Osteoblast (primary cell): ENCODE results near the gene GJD3. TPM values are rescaled to one million over a fixed set of nuclear protein-coding genes. Genes with fewer than 3 reads are reported as not detected.
A peak's percentile ranks its signal among the peaks of the same experiment; 100 is the strongest.
"Not testable (repeated sequence)": the region's sequence is repeated elsewhere in the genome, so short reads cannot be mapped to it uniquely, and the experiment has no call there.

Experiments used
- DNase-seq: peaks from one replicate; pipeline ENCODE4 v3.0.0; 2011; ENCODE audit warnings: low spot score, mixed read lengths; ENCODE audit not compliant: insufficient read length; ENCODE audit errors: missing footprints
- H2AFZ ChIP-seq: 2 replicates; pipeline ENCODE4 v1.6.0; 2011; ENCODE audit warnings: mild to moderate bottlenecking, low read length
- H3K27ac ChIP-seq: 2 replicates; pipeline ENCODE4 v1.5.1; 2011; ENCODE audit warnings: mild to moderate bottlenecking, low read depth, low read length, moderate library complexity
- H3K27me3 ChIP-seq: 2 replicates; pipeline ENCODE4 v1.6.0; 2012; ENCODE audit warnings: mild to moderate bottlenecking, control low read depth, inconsistent platforms, low read length, moderate library complexity; ENCODE audit not compliant: insufficient read depth
- H3K36me3 ChIP-seq: 2 replicates; pipeline ENCODE4 v1.5.1; 2011; ENCODE audit warnings: mild to moderate bottlenecking, low read length, control low read depth, moderate library complexity; ENCODE audit not compliant: insufficient read depth
- H3K4me1 ChIP-seq: 2 replicates; pipeline ENCODE4 v1.5.1; 2011; ENCODE audit warnings: mild to moderate bottlenecking, low read length, control low read depth, moderate library complexity; ENCODE audit not compliant: insufficient read depth
- H3K4me2 ChIP-seq: 2 replicates; pipeline ENCODE4 v1.6.0; 2011; ENCODE audit warnings: mild to moderate bottlenecking, low read length; ENCODE audit not compliant: insufficient read depth
- H3K4me3 ChIP-seq: fragments of 200-600 bp; sonication (generic); 3 replicates; pipeline ENCODE4 v1.5.1; 2012; ENCODE audit warnings: mild to moderate bottlenecking, low read length, inconsistent platforms; ENCODE audit not compliant: insufficient read depth
- H3K79me2 ChIP-seq: 2 replicates; pipeline ENCODE4 v1.6.0; 2012; ENCODE audit warnings: mild to moderate bottlenecking, low read length, control low read depth, inconsistent platforms; ENCODE audit not compliant: insufficient read depth
- H3K9me3 ChIP-seq: 2 replicates; pipeline ENCODE4 v1.5.1; 2011; ENCODE audit warnings: low read depth, low read length, control low read depth
- H4K20me1 ChIP-seq: 2 replicates; pipeline ENCODE4 v1.6.0; 2012; ENCODE audit warnings: mild to moderate bottlenecking, low read length, control low read depth; ENCODE audit not compliant: insufficient read depth
- total RNA-seq: library from RNA; depleted of rRNA; stranded (reverse); fragments of >200 nt; gene quantifications from 2 replicates; pipeline ENCODE4 v1.2.3, GENCODE V29; 2012
- TF ChIP-seq, protein P1 (sequence below): IDR thresholded peaks from 2 replicates; pipeline ENCODE4 v1.5.1; 2011; ENCODE audit warnings: mild to moderate bottlenecking, low read depth, low read length, moderate library complexity; ENCODE audit errors: extremely low read depth

The GJD3 gene
- total RNA-seq, 1 donor: 1.8 TPM

DNA sequence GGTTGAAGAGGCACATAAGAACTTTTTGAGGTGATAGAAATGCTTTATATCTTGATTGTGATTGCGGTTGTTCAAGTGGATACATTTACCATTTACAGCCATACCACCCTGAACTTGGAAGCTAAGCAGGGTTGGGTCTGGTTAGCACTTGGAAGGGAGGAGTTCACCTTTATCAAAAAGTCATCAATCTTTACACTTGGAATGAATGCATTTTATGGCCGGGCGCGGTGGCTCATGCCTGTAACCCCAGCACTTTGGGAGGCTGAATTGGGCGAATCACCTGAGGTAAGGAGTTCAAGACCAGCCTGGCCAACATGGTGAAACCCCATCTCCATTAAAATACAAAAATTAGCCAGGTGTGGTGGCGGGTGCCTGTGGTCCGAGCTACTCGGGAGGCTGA, 9.5 kb upstream of the GJD3 start:
- no peaks in the 10 kb centered on the region for H3K79me2 ChIP-seq
- H3K27me3 ChIP-seq: no peaks in the 10 kb centered on the region
- no peaks in the 10 kb centered on the region for H3K9me3 ChIP-seq
- no peak overlapping the region for H2AFZ ChIP-seq
- H3K4me1 ChIP-seq: no peaks in the 10 kb centered on the region
- H4K20me1 ChIP-seq: no peaks in the 10 kb centered on the region
- no peak overlapping the region for H3K4me2 ChIP-seq
- no peak overlapping the region for H3K27ac ChIP-seq
- no peaks in the 10 kb centered on the region for H3K36me3 ChIP-seq
- no peak for DNase-seq
- H3K4me3 ChIP-seq: no peak overlapping the region
- TF ChIP-seq, protein P1, sequence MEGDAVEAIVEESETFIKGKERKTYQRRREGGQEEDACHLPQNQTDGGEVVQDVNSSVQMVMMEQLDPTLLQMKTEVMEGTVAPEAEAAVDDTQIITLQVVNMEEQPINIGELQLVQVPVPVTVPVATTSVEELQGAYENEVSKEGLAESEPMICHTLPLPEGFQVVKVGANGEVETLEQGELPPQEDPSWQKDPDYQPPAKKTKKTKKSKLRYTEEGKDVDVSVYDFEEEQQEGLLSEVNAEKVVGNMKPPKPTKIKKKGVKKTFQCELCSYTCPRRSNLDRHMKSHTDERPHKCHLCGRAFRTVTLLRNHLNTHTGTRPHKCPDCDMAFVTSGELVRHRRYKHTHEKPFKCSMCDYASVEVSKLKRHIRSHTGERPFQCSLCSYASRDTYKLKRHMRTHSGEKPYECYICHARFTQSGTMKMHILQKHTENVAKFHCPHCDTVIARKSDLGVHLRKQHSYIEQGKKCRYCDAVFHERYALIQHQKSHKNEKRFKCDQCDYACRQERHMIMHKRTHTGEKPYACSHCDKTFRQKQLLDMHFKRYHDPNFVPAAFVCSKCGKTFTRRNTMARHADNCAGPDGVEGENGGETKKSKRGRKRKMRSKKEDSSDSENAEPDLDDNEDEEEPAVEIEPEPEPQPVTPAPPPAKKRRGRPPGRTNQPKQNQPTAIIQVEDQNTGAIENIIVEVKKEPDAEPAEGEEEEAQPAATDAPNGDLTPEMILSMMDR: no peak

DNA sequence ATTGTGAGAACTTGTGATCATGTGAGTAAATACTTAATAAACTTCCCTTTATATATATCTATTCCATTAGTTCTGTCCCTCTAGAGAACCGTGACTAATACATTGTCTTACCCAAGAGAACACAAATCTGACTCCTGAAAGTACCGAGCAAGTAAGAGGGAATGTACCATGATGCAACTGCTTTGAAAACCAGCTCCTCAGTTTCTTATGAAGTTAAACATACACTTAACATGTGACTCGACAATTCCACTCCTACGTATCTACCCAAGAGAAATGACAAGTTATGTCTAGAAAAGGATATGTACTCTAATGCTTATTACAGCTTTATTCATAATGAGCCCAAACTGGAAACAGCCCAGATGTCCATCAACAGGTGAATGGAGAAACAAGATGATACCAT, 8.8 kb upstream of the GJD3 start:
- TF ChIP-seq, protein P1: no peak
- H3K4me3 ChIP-seq: no peak overlapping the region
- no peaks in the 10 kb centered on the region for H3K27me3 ChIP-seq
- no peaks in the 10 kb centered on the region for H3K36me3 ChIP-seq
- no peaks in the 10 kb centered on the region for H3K79me2 ChIP-seq
- H3K9me3 ChIP-seq: no peaks in the 10 kb centered on the region
- no peaks in the 10 kb centered on the region for H3K4me1 ChIP-seq
- H4K20me1 ChIP-seq: no peaks in the 10 kb centered on the region
- H3K27ac ChIP-seq: no peak overlapping the region
- peak; percentile 73 for DNase-seq
- H3K4me2 ChIP-seq: no peak overlapping the region
- H2AFZ ChIP-seq: no peak overlapping the region

DNA sequence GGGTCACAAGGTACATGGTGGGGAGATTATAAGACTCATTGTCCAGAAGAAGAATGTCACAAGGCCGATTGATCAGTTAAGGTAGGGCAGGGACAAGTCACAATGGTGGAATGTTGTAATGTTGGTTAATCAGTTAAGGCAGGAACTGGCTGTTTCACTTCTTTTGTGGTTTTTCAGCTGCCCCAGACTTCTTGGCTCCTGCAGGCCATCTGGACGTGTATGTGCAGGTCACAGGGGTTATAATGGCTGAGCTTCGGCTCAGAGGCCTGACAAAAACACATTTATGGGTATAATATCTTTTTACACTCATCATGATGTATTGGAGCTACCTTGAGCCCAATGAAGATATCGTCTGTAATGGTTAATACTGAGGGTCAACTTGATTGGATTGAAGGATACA, 8.1 kb upstream of the GJD3 start:
- not testable (repeated sequence) for DNase-seq, H3K4me1 ChIP-seq, H3K4me3 ChIP-seq, H3K36me3 ChIP-seq, H3K79me2 ChIP-seq, H3K27me3 ChIP-seq, H2AFZ ChIP-seq, H3K4me2 ChIP-seq, H4K20me1 ChIP-seq, H3K9me3 ChIP-seq, H3K27ac ChIP-seq

DNA sequence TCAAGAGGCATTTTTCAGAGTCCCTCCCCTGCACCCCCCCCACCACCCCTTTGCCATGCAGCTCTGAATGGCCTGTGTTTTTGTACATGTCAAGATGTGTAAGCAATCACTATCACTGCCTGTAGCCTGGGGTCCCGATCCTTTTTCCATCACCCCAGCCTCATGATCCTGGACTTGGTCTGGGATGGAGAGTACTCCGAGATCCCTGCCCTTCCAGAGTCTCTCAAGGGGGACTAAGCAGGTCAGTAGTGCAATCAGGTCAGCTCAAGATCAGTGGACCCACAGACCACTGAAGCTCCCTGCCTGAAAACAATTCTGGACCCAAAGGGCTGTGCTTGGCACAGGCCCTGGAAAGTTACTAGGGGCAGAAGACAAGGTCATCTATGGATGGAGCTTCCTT, 7.5 kb upstream of the GJD3 start:
- TF ChIP-seq, protein P1: no peak
- peak; percentile 56 for DNase-seq
- H3K79me2 ChIP-seq: no peaks in the 10 kb centered on the region
- H3K27ac ChIP-seq: no peak overlapping the region
- H3K27me3 ChIP-seq: no peaks in the 10 kb centered on the region
- H3K9me3 ChIP-seq: no peaks in the 10 kb centered on the region
- H3K4me2 ChIP-seq: no peak overlapping the region
- H3K4me1 ChIP-seq: no peaks in the 10 kb centered on the region
- no peak overlapping the region for H3K4me3 ChIP-seq
- no peaks in the 10 kb centered on the region for H4K20me1 ChIP-seq
- H3K36me3 ChIP-seq: no peaks in the 10 kb centered on the region
- H2AFZ ChIP-seq: no peak overlapping the region
